K562 (cell line): Measurements from ENCODE around the gene ARFGAP1. TPM values are rescaled to one million over a fixed set of nuclear protein-coding genes. Genes with fewer than 3 reads are reported as not detected.

Experiments
- ATAC-seq: fragments of 200-7000 bp; cut with Tn5 transposase; 3 replicates; pipeline ENCODE4 v1.9.1; 2020; ENCODE audit warnings: moderate library complexity
- BruUV-seq: library from RNA; stranded (reverse); fragments of 400-500 nt; replicated peaks from 2 replicates; lab custom pipeline; 2021; lab: Mats Ljungman, UMichigan
- CTCF ChIA-PET: fragments of 300-600 bp; formaldehyde crosslinking; extraction: SDS; loops from one replicate; lab custom pipeline; 2021; ENCODE audit warnings: low intra/inter-chr PET ratio; lab: Yijun Ruan, JAX
- POLR2A ChIA-PET: fragments of 300-600, 350-650 bp; sonication (Branson Sonifier 250); formaldehyde crosslinking; extraction: SDS; loops from one replicate; lab custom pipeline; 2021; ENCODE audit warnings: antibody characterized with exemption, inconsistent platforms; lab: Yijun Ruan, JAX
- DNase-seq, 4 experiments: peaks; one replicate each; pipeline versions ENCODE4 v3.0.0 to v3.0.0-alpha.2; 2011 to 2018; ENCODE audit warnings: low spot score in 3 of 4, mixed read lengths in 3 of 4; ENCODE audit errors: extremely low read depth in 1 of 4
- FAIRE-seq: peaks from 2 replicates; lab custom pipeline; 2011; peaks lifted over from hg19 to GRCh38; lab: Jason Lieb, UNC
- H2AFZ ChIP-seq: 2 replicates; pipeline ENCODE4 v1.6.0; 2011; ENCODE audit warnings: low read depth, low read length, control low read depth, inconsistent platforms
- H3K27ac ChIP-seq: fragments of 200-600 bp; 3 replicates; pipeline ENCODE4 v1.8.0; 2011; ENCODE audit warnings: low read depth, mild to moderate bottlenecking, control low read depth, inconsistent platforms, low read length, moderate library complexity, mixed read lengths; ENCODE audit errors: extremely low read depth
- H3K27me3 ChIP-seq, 2 experiments: fragments of 300-600 bp in 1 of 2; 2 replicates in 1 of 2; 3 replicates in 1 of 2; pipeline versions ENCODE4 v1.6.0 to v1.8.0; 2011; ENCODE audit warnings: inconsistent platforms in 2 of 2, low read length in 2 of 2, mild to moderate bottlenecking in 1 of 2, mixed read lengths in 1 of 2, moderate library complexity in 1 of 2; ENCODE audit not compliant: control insufficient read depth in 2 of 2, insufficient read depth in 2 of 2
- H3K36me3 ChIP-seq: fragments of 300-600 bp; 3 replicates; pipeline ENCODE4 v1.8.0; 2011; ENCODE audit warnings: mild to moderate bottlenecking, low read length, inconsistent platforms; ENCODE audit not compliant: control insufficient read depth, insufficient read depth
- H3K4me1 ChIP-seq, 2 experiments: fragments of 200-600 bp in 1 of 2; replicated peaks in 1 of 2; 2 replicates in 1 of 2; 3 replicates in 1 of 2; pipeline versions ENCODE4 v1.5.1 to v1.8.0; 2011; ENCODE audit warnings: inconsistent platforms in 2 of 2, low read length in 2 of 2, mild to moderate bottlenecking in 1 of 2, mixed read lengths in 1 of 2, moderate library complexity in 1 of 2; ENCODE audit not compliant: control insufficient read depth in 2 of 2, insufficient read depth in 2 of 2
- H3K4me2 ChIP-seq: 2 replicates; pipeline ENCODE4 v1.6.1; 2011; ENCODE audit warnings: low read length, control low read depth, inconsistent platforms, mixed read lengths; ENCODE audit not compliant: insufficient read depth
- H3K4me3 ChIP-seq: fragments of 200-600 bp; sonication (generic), shearing (Covaris generic); 2 replicates; pipeline ENCODE4 v1.5.1; 2016; ENCODE audit warnings: control low read depth, inconsistent platforms
- H3K79me2 ChIP-seq: fragments of 200-600 bp; 3 replicates; pipeline ENCODE4 v1.8.0; 2011; ENCODE audit warnings: low read length, inconsistent platforms; ENCODE audit not compliant: control insufficient read depth, insufficient read depth
- H3K9ac ChIP-seq, 2 experiments: 2 replicates each; pipeline versions ENCODE4 v1.6.0 to v1.6.1; 2011; ENCODE audit warnings: low read depth in 2 of 2, low read length in 2 of 2, control low read depth in 1 of 2, inconsistent platforms in 1 of 2, mild to moderate bottlenecking in 1 of 2, mixed read lengths in 1 of 2; ENCODE audit not compliant: insufficient read depth in 1 of 2
- H3K9me1 ChIP-seq: one replicate; pipeline ENCODE4 v1.6.0; 2011; ENCODE audit warnings: inconsistent platforms, mild to moderate bottlenecking, low read length, moderate library complexity; ENCODE audit not compliant: control insufficient read depth, insufficient read depth
- H3K9me3 ChIP-seq: replicated peaks from 2 replicates; pipeline ENCODE4 v1.5.1; 2011; ENCODE audit warnings: low read depth, low read length, inconsistent platforms; ENCODE audit not compliant: control insufficient read depth, insufficient read depth
- H4K20me1 ChIP-seq: replicated peaks from 2 replicates; pipeline ENCODE4 v1.6.1; 2011; ENCODE audit warnings: low read length, inconsistent platforms, mixed read lengths; ENCODE audit not compliant: control insufficient read depth, insufficient read depth
- ELF2 ChIP-seq: fragments of 250-450 bp; sonication (Bioruptor Pico); IDR thresholded peaks from 2 replicates; pipeline ENCODE4 v1.5.0; 2021; ENCODE audit warnings: mild to moderate bottlenecking
- HMG20A ChIP-seq: fragments of 450-650 bp; formaldehyde crosslinking; conservative IDR thresholded peaks from 2 replicates; pipeline ENCODE4 v1.4.0; 2020; ENCODE audit warnings: mild to moderate bottlenecking, mixed read lengths
- NR2C1 ChIP-seq, 2 experiments: fragments of 450-650 bp; IDR thresholded peaks; 2 replicates each; pipeline ENCODE4 v1.6.1; 2017; ENCODE audit warnings: mild to moderate bottlenecking in 2 of 2, antibody characterized with exemption in 1 of 2, inconsistent platforms in 1 of 2, missing compliant biosample characterization in 1 of 2, missing genetic modification characterization in 1 of 2
- POLR3G ChIP-seq: IDR thresholded peaks from 2 replicates; pipeline ENCODE4 v1.6.1; 2011; ENCODE audit not compliant: insufficient read length, insufficient replicate concordance; ENCODE audit errors: extremely low read depth
- SLC30A9 ChIP-seq: fragments of 250-450 bp; sonication (Bioruptor Pico); IDR thresholded peaks from 2 replicates; pipeline ENCODE4 v1.8.0; 2022; ENCODE audit warnings: mild to moderate bottlenecking, moderate library complexity
- SRSF3 ChIP-seq: fragments of 200-400 bp; formaldehyde crosslinking; IDR thresholded peaks from 2 replicates; pipeline ENCODE4 v1.6.1; 2016; ENCODE audit warnings: mild to moderate bottlenecking, low read length, moderate library complexity; ENCODE audit not compliant: insufficient read depth
- ZNF23 ChIP-seq: fragments of 250-450 bp; sonication (Bioruptor Pico); IDR thresholded peaks from 2 replicates; pipeline ENCODE4 v1.4.0; 2020; ENCODE audit warnings: mild to moderate bottlenecking
- ZNF239 ChIP-seq: fragments of 250-450 bp; sonication (Bioruptor Pico); IDR thresholded peaks from 2 replicates; pipeline ENCODE4 v1.4.0; 2020; ENCODE audit warnings: mild to moderate bottlenecking
- ZNF408 ChIP-seq: fragments of 250-450 bp; sonication (Bioruptor Pico); IDR thresholded peaks from 2 replicates; pipeline ENCODE4 v1.4.0; 2020; ENCODE audit warnings: low read depth, mild to moderate bottlenecking, moderate library complexity
- WGBS: fragments of 100-300 bp; shearing (Covaris generic); methylation state at CpG from one replicate; pipeline ENCODE4 v1.1.6; 2016; ENCODE audit warnings: low coverage, mixed read lengths; ENCODE audit not compliant: insufficient coverage; ENCODE audit errors: missing lambda C conversion rate; 5-methylcytosine and 5-hydroxymethylcytosine counted together
- in situ Hi-C: fragments of 300-500 bp; cut with MboI; formaldehyde crosslinking; loops from 4 replicates; pipeline ENCODE4 v1.15.0; 2018; ENCODE audit warnings: inconsistent platforms, mixed read lengths
- intact Hi-C: fragments of 100-400 bp; cut with micrococcal nuclease; formaldehyde crosslinking; loops from 2 replicates; pipeline ENCODE4 v1.14.2; 2022
- polyA plus RNA-seq, 8 experiments: library from polyadenylated mRNA; depleted of rRNA in 4 of 8; stranded (reverse) in 5 of 8; unstranded in 3 of 8; fragments of >200 nt; fragmentation: Nextera tagmentation in 2 of 8; fragmentation: Illumina TruSeq in 1 of 8; extraction: Ambion mirVana in 2 of 8; extraction: Trizol in 1 of 8; gene quantifications; 2 replicates each; pipeline versions ENCODE4 v1.2.1 to v1.2.3, GENCODE V29; 2011 to 2014; ENCODE audit warnings: inconsistent platforms in 1 of 8, missing spikeins in 1 of 8
- total RNA-seq, 7 experiments: library from RNA; depleted of rRNA in 6 of 7; stranded (reverse); fragments of >200 nt in 6 of 7; fragmentation: Illumina TruSeq in 2 of 7; extraction: Trizol in 2 of 7; gene quantifications; 2 replicates each; pipeline versions ENCODE4 v1.2.1 to v1.2.3, GENCODE V29; 2011 to 2021; ENCODE audit warnings: low replicate concordance in 1 of 7
- TF ChIP-seq, protein P1 (sequence below): fragments of 250-450 bp; sonication (Bioruptor Pico); IDR thresholded peaks from 2 replicates; pipeline ENCODE4 v1.4.0; 2020
- TF ChIP-seq, protein P2 (sequence below): fragments of 250-450 bp; sonication (Bioruptor Pico); IDR thresholded peaks from 2 replicates; pipeline ENCODE4 v1.5.0; 2021; ENCODE audit warnings: mild to moderate bottlenecking, moderate library complexity
- TF ChIP-seq, protein P3 (sequence below): IDR thresholded peaks from 2 replicates; pipeline ENCODE4 v1.6.1; 2012; ENCODE audit warnings: low read depth, low read length, improper control_type of control experiment, borderline replicate concordance

Gene ARFGAP1
- total and polyA plus RNA-seq, 9 of the 15 experiments (the other 6 are each of a cell fraction or from before 2014, with no cell fraction given): 0.53 to 102 (median 33.5) TPM

DNA sequence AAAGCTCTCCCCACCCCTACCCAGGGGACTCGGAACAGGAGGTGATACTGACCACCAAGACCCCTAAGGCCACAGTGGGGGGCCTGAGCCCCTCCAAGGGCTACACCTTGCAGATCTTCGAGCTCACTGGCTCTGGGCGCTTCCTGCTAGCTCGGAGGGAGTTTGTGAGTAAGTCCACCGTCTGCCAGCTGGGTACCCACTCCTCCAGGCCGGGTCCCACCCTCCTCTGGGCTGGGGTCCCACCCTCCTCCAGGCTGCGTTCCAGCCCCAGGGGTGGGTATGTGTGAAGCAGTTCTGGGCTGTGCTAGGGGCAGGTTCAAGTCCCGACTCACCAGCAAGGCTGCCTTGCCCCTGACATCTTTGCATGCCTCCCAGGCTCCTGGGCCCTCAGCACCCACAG is 32.8 kb downstream of the ARFGAP1 start:
- Histone ChIP-seq H3K9me3 (no peaks in the 10 kb centered on the region), H3K4me3 (no peak overlapping the region), H4K20me1 (0 out of 2 replicates have a peak, but pooled peaks cover 7% of the 10 kb centered on the region), H3K27me3 (peaks cover 0 to 42% of the 10 kb centered on the region in 2 experiments; a peak in 2 of 5 replicates), H3K4me2 (no peak overlapping the region), H3K36me3 (no peaks in the 10 kb centered on the region), H3K9ac (no peak overlapping the region; a peak in 1 of 4 replicates), H3K4me1 (peaks cover 0 to 26% of the 10 kb centered on the region in 2 experiments; a peak in 2 of 5 replicates), H3K9me1 (no peaks in the 10 kb centered on the region), H3K79me2 (no peaks in the 10 kb centered on the region), H2AFZ (no peak overlapping the region), H3K27ac (no peak overlapping the region)
- ChIA-PET CTCF (no interaction called here), POLR2A (no interaction called here)
- intact Hi-C loops: no loop called here
- DNase-seq (no peak), FAIRE-seq (no peak), ATAC-seq (no peak)
- in situ Hi-C loops: no loop called here
- WGBS: 2% methylated on average over 8 of the region's 8 CpGs
- no TSS peak for BruUV-seq
- TF ChIP-seq SLC30A9 (no peak), ZNF239 (CRISPR knock-in tag) (no peak), ZNF408 (CRISPR knock-in tag) (no peak), SRSF3 (no peak), NR2C1 (IDR thresholded peaks at IDR 0.05) (no peak), NR2C1 (tag; IDR thresholded peaks at IDR 0.05) (no peak), HMG20A (CRISPR knock-in tag) (no peak), ELF2 (CRISPR knock-in tag) (no peak), ZNF23 (CRISPR knock-in tag) (no peak), POLR3G (no peak)
- TF ChIP-seq, protein P1, sequence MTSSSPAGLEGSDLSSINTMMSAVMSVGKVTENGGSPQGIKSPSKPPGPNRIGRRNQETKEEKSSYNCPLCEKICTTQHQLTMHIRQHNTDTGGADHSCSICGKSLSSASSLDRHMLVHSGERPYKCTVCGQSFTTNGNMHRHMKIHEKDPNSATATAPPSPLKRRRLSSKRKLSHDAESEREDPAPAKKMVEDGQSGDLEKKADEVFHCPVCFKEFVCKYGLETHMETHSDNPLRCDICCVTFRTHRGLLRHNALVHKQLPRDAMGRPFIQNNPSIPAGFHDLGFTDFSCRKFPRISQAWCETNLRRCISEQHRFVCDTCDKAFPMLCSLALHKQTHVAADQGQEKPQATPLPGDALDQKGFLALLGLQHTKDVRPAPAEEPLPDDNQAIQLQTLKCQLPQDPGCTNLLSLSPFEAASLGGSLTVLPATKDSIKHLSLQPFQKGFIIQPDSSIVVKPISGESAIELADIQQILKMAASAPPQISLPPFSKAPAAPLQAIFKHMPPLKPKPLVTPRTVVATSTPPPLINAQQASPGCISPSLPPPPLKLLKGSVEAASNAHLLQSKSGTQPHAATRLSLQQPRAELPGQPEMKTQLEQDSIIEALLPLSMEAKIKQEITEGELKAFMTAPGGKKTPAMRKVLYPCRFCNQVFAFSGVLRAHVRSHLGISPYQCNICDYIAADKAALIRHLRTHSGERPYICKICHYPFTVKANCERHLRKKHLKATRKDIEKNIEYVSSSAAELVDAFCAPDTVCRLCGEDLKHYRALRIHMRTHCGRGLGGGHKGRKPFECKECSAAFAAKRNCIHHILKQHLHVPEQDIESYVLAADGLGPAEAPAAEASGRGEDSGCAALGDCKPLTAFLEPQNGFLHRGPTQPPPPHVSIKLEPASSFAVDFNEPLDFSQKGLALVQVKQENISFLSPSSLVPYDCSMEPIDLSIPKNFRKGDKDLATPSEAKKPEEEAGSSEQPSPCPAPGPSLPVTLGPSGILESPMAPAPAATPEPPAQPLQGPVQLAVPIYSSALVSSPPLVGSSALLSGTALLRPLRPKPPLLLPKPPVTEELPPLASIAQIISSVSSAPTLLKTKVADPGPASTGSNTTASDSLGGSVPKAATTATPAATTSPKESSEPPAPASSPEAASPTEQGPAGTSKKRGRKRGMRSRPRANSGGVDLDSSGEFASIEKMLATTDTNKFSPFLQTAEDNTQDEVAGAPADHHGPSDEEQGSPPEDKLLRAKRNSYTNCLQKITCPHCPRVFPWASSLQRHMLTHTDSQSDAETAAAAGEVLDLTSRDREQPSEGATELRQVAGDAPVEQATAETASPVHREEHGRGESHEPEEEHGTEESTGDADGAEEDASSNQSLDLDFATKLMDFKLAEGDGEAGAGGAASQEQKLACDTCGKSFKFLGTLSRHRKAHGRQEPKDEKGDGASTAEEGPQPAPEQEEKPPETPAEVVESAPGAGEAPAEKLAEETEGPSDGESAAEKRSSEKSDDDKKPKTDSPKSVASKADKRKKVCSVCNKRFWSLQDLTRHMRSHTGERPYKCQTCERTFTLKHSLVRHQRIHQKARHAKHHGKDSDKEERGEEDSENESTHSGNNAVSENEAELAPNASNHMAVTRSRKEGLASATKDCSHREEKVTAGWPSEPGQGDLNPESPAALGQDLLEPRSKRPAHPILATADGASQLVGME (CRISPR knock-in tag): no peak
- TF ChIP-seq, protein P2, sequence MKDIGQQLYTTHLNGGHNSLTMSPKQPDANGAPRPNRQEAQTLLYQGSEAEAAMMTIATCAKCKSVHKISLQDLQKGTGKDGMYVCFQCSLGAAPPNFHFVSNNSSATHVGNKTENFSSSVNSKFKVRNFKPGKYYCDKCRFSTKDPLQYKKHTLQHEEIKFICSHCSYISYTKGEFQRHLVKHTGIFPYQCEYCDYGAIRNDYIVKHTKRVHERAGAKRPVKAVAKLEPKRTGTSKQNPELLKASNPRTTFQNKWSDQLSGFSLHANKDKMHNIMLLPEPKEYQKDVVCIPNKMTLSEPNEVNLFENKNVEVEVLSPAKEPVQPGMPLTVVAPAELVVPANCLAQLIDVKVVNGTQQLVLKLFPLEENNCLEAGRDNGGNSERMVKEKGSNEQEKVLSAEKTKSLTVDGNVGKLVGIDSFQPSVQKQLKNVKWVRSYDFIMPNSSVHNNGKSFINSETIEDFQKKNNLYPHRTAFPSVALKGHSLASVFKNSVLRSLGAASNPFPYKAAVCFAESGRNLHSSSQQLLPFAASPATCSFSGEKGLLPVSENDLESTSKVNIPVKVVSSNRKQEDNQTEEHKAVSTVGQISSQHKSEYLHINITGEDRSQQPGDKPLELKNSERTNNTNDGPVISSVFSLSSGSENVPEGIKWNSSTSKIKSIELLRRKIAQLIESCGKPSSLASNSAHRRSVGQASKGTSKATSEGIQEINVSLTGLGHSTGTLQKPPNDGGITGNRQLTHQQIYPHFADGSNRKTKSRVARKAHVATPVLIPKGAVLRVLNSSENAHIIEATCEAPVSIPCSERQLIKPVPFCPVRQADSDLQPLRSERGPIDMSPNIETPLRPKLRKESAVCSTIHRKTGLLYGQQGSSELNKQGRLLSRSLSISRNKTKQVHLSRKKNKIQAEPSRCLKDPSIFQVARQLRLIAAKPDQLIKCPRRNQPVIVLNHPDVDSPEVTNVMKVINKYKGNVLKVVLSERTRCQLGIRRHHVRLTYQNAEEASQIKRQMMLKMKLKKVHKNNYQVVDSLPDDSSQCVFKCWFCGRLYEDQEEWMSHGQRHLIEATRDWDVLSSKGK (CRISPR knock-in tag): no peak
- TF ChIP-seq, protein P3, sequence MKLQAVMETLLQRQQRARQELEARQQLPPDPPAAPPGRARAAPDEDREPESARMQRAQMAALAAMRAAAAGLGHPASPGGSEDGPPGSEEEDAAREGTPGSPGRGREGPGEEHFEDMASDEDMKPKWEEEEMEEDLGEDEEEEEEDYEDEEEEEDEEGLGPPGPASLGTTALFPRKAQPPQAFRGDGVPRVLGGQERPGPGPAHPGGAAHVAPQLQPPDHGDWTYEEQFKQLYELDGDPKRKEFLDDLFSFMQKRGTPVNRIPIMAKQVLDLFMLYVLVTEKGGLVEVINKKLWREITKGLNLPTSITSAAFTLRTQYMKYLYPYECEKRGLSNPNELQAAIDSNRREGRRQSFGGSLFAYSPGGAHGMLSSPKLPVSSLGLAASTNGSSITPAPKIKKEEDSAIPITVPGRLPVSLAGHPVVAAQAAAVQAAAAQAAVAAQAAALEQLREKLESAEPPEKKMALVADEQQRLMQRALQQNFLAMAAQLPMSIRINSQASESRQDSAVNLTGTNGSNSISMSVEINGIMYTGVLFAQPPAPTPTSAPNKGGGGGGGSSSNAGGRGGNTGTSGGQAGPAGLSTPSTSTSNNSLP: no peak
